GM12892 (cell line): Measurements from ENCODE around the gene HTATSF1.

ENCODE experiments used
- POLR2A ChIP-seq: IDR thresholded peaks from 2 replicates; pipeline ENCODE4 v1.6.1; 2011; ENCODE audit warnings: low read depth, low read length, control low read depth
- POLR2AphosphoS5 ChIP-seq: IDR thresholded peaks from 2 replicates; pipeline ENCODE4 v1.6.1; 2011; ENCODE audit warnings: low read depth, low read length, control low read depth
- TAF1 ChIP-seq: IDR thresholded peaks from 2 replicates; pipeline ENCODE4 v1.6.1; 2011; ENCODE audit warnings: low read depth, mild to moderate bottlenecking, control low read depth, low read length, borderline replicate concordance

DNA sequence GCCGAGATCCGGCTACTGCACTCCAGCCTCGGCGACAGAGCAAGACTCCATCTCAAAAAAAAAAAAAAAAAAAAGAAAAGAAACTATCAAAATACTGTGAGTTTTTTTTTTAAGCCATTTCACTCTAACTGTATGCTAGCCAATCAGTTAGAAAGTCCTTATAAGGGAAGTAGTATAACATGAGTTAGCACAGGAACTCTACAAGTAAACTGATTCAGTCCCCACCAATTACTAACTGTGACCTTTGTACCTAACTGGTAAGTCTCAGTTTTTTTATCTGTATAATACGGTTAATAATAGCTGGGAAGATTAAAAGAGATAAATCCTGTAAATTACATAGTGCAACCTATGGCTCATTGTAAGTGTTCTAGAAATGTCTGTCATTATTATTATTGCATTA is 44.8 kb upstream of the HTATSF1 start:
- TF ChIP-seq POLR2A (no peak), POLR2AphosphoS5 (no peak), TAF1 (no peak)
